ENCODE measurements around the gene SENP6. TPM values are rescaled to one million over a fixed set of nuclear protein-coding genes. Genes with fewer than 3 reads are reported as not detected.
"Not testable (repeated sequence)": the region's sequence is repeated elsewhere in the genome, so short reads cannot be mapped to it uniquely, and the experiment has no call there.

SENP6 gene, protein sequence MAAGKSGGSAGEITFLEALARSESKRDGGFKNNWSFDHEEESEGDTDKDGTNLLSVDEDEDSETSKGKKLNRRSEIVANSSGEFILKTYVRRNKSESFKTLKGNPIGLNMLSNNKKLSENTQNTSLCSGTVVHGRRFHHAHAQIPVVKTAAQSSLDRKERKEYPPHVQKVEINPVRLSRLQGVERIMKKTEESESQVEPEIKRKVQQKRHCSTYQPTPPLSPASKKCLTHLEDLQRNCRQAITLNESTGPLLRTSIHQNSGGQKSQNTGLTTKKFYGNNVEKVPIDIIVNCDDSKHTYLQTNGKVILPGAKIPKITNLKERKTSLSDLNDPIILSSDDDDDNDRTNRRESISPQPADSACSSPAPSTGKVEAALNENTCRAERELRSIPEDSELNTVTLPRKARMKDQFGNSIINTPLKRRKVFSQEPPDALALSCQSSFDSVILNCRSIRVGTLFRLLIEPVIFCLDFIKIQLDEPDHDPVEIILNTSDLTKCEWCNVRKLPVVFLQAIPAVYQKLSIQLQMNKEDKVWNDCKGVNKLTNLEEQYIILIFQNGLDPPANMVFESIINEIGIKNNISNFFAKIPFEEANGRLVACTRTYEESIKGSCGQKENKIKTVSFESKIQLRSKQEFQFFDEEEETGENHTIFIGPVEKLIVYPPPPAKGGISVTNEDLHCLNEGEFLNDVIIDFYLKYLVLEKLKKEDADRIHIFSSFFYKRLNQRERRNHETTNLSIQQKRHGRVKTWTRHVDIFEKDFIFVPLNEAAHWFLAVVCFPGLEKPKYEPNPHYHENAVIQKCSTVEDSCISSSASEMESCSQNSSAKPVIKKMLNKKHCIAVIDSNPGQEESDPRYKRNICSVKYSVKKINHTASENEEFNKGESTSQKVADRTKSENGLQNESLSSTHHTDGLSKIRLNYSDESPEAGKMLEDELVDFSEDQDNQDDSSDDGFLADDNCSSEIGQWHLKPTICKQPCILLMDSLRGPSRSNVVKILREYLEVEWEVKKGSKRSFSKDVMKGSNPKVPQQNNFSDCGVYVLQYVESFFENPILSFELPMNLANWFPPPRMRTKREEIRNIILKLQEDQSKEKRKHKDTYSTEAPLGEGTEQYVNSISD
- total RNA-seq = 10 to 100 TPM; 66.2 to 68.9 TPM

DNA sequence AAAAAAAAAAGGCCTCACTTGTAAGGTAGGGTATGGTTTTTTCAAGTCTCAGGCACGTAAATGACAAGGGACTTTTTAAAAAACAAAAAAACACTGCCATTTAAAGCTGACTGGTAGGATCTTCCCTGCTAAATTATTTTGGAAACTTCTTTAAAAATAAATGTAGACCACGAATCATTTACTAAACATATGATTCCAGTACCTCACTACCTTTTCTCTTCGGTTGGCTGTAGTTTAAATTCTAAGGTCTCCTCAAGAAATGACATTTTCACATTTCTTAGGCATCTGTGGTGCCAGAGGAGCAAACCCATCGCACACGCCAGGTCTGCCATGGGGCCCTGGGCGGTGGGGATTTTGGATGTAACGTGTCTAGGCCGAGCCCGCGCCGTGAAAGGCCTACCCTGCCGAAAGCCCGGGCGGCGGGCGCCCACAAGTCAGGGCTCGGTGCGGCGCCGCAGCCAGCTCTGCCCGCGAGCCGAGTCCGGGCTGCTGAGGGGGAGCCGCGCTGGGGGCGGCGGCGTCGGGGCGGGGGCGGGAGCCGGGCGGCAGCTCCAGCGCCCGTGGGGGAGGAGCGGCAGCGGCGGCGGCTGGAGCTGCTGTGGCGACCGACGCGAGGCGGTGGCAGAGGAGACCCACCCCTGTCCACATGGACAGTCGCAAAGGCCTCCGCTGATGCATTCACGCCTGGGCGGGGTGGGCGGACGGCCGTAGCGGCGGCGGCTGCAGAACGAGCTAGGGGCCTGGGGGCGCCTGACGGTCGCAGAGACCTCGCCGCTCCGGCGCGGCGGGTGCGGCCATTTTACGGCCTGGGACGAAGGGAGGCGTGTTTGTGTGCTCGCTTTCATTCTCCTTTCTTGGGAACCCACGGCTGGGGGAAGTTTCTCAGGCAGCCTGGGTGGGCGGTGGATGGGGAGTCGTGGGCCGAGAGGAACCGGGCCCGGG, at the start of gene SENP6:
SENP6 (plus strand) TSS at position 577 of the 942 bp plus-strand sequence. CDS start 645 bp downstream, outside the sequence.
- ChIA-PET POLR2A (interaction anchor here (0.5 to 2.7 kb wide), 5 partner anchors 10 to 358 kb away, joined by 3 to 26 read pairs (median 9); partner anchors contain the start of genes COX7A2 and TMEM30A), CTCF (interaction anchor here (1.3 to 2.2 kb wide), 4 partner anchors 9 to 21 kb away, joined by 3 to 5 read pairs (median 4); no protein-coding TSS in a partner anchor)
- peaks cover 49% of the 10 kb centered on the region for H3K4me1 Mint-ChIP-seq (ENCODE audit: low read depth)
- H3K4me3 Mint-ChIP-seq = peak within 1 kb of the TSS; percentile 98
- ATAC-seq (peak; percentile 79), DNase-seq (peak; percentile 74)
- H3K9me3 Mint-ChIP-seq (ENCODE audit: insufficient read depth) = no peaks in the 10 kb centered on the region
- peak within 1 kb of the TSS; percentile 98 for H3K27ac Mint-ChIP-seq
- no peaks in the 10 kb centered on the region for H3K27me3 Mint-ChIP-seq (ENCODE audit: low read depth)
- peaks cover 16% of the 10 kb centered on the region for H3K36me3 Mint-ChIP-seq (ENCODE audit: low read depth)

DNA sequence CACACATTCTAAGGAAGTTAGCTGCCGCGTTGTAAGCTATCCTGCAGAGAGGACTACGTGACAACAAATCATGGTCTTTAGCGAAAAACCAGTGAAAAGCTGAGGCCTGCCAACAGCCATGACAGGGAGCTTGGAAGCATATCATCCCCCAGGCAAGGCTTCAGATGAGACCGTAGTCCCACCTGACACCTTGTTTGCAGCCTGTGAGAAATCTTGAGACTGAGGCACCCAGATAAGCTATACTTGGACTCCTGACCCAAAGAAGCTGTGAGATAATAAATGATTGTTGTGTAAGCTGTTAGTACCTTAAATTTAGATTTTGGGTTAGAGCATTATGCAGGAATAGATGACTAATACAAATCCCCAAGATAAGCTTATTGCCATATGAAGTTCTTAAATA, 45.4 kb upstream of the SENP6 start:
- H3K27me3 Mint-ChIP-seq (ENCODE audit: low read depth) = peaks cover 11% of the 10 kb centered on the region
- no peak overlapping the region for H3K27ac Mint-ChIP-seq
- no peaks in the 10 kb centered on the region for H3K9me3 Mint-ChIP-seq (ENCODE audit: insufficient read depth)
- ChIA-PET CTCF (no interaction called here), POLR2A (no interaction called here)
- DNase-seq (no peak), ATAC-seq (no peak)
- no peak overlapping the region for H3K4me3 Mint-ChIP-seq
- peaks cover 5% of the 10 kb centered on the region for H3K4me1 Mint-ChIP-seq (ENCODE audit: low read depth)
- no peaks in the 10 kb centered on the region for H3K36me3 Mint-ChIP-seq (ENCODE audit: low read depth)

DNA sequence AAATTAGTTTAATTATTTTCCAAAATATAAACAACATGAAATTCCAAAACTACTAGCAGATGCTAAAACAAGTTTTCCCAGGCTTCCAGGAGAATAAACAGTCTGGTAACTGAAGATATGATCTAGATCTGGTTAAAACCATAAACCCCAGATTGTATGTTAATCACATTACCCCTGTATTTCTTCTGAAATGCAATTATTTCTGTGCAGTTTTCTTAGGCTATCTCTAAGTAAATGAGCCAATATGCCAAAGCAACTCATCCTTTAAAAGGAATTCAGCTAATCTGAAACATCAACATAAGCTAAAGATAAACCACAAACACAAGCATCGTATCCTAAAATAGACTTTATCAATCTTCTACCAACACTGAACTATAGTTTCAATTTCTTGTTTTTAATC, 44.6 kb upstream of the SENP6 start:
- DNase-seq = no peak
- ChIA-PET POLR2A (no interaction called here), CTCF (no interaction called here)
- no peak for ATAC-seq
- Mint-ChIP-seq H3K36me3 (ENCODE audit: low read depth) (no peaks in the 10 kb centered on the region), H3K9me3 (ENCODE audit: insufficient read depth) (no peaks in the 10 kb centered on the region), H3K27me3 (ENCODE audit: low read depth) (peaks cover 13% of the 10 kb centered on the region), H3K27ac (no peak overlapping the region), H3K4me1 (ENCODE audit: low read depth) (no peaks in the 10 kb centered on the region), H3K4me3 (no peak overlapping the region)

DNA sequence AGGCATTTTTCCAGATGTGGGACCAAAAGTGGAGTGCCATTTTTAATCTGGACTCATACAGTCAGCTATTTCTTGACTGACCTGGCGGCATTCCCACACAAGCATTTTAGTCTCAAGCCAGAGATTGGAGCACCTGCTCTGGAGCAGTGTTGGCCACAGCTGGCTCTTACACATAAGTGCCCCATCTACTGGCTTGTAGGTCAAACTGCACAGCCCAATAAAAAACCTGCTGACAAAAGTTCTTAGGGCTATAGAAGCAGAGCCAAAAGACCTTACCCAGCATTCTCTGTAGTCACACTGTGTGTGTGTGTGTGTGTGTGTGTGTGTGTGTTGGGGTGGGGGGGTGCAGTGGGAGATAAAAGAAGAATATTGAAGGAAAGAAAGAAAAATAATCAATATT, 38.6 kb upstream of the SENP6 start:
- ChIA-PET POLR2A (no interaction called here), CTCF (interaction anchor here (0.5 to 2.7 kb wide), 12 partner anchors 9 to 262 kb away, joined by 3 to 8 read pairs (median 4); partner anchors contain the start of gene FILIP1)
- H3K9me3 Mint-ChIP-seq (ENCODE audit: insufficient read depth) = peaks cover 10% of the 10 kb centered on the region
- DNase-seq = peak; percentile 21
- no peak overlapping the region for H3K4me3 Mint-ChIP-seq
- ATAC-seq = no peak
- H3K27me3 Mint-ChIP-seq (ENCODE audit: low read depth) = peaks cover 32% of the 10 kb centered on the region
- H3K27ac Mint-ChIP-seq = no peak overlapping the region
- H3K4me1 Mint-ChIP-seq (ENCODE audit: low read depth) = no peaks in the 10 kb centered on the region
- no peaks in the 10 kb centered on the region for H3K36me3 Mint-ChIP-seq (ENCODE audit: low read depth)

DNA sequence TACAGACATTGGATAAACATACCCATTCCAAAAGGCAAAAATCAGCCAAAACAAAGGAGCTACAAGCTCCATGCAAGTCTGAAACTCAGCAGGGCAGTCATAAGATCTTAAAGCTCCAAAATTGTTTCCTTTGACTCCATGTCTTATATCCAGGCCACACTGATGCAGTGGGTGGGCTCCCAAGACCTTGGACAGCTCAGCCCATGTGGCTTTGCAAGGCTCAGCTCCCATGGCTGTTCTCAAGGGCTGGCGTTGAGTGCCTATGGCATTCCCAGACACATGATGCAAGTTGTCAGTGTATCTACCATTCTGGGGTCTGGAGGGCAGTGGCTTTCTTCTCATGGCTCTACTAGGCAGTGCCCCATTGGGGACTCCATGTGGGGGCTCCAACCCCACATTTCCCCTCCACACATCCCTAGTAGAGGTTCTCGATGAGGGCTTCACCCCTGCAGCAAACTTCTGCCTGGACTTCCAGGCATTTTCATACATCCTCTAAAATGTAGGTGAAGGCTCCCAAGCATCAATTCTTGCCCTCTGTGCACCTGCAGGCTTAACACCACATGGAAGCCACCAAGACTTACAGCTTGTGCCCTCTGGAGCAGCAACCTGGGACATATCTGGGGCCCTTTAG, 35.4 kb upstream of the SENP6 start:
- Mint-ChIP-seq H3K4me3 (no peak overlapping the region), H3K4me1 (ENCODE audit: low read depth) (no peaks in the 10 kb centered on the region), H3K27me3 (ENCODE audit: low read depth) (peaks cover 24% of the 10 kb centered on the region), H3K9me3 (ENCODE audit: insufficient read depth) (peaks cover 10% of the 10 kb centered on the region), H3K36me3 (ENCODE audit: low read depth) (no peaks in the 10 kb centered on the region), H3K27ac (no peak overlapping the region)
- POLR2A ChIA-PET = no interaction called here
- no peak for DNase-seq
- CTCF ChIA-PET = interaction anchor here (1.1 kb wide), 1 partner anchor 269 kb away, joined by 4 read pairs; no protein-coding TSS in a partner anchor
- no peak for ATAC-seq

DNA sequence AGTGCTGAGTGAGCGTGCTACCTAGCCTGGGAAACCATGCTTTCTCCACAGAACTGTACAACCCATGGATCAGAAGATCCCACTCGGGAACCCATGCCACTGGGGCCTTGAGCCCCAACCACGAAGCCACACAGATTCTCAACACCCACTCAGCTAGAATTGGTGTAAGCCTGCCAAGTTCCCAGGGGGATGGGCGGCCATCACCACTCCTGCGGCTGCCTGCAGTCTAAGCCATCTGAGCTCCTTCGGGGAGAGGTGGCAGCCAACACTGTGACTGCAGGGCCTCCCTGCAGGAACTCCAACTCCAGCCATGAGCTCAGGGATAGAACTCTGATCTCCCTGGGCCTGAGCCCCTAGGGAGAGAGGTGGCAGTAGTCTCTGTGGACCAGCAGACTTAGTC, 33.6 kb upstream of the SENP6 start:
- ATAC-seq (no peak), DNase-seq (no peak)
- peaks cover 22% of the 10 kb centered on the region for H3K27me3 Mint-ChIP-seq (ENCODE audit: low read depth)
- ChIA-PET CTCF (no interaction called here), POLR2A (no interaction called here)
- H3K9me3 Mint-ChIP-seq (ENCODE audit: insufficient read depth) = peaks cover 10% of the 10 kb centered on the region
- no peak overlapping the region for H3K27ac Mint-ChIP-seq
- no peaks in the 10 kb centered on the region for H3K4me1 Mint-ChIP-seq (ENCODE audit: low read depth)
- H3K4me3 Mint-ChIP-seq = no peak overlapping the region
- H3K36me3 Mint-ChIP-seq (ENCODE audit: low read depth) = no peaks in the 10 kb centered on the region

DNA sequence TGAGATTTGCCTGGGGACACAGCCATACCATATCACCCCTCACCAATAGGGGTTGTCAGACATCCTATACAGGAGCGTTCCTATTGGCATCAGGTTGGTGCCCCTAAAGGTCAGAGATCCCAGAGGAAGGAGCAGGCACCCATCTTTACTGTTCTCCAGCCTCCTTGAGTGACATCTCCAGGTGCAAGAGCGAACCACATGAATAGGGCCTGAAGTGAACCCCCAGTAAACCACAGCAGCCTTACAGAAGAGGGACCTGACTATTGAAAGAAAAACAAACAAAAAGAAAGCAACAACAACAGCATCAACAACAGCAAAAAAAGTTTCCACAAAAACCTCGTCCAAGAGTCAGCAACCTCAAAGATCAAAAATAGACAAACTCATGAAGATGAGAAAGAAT, 32.7 kb upstream of the SENP6 start:
- Mint-ChIP-seq H3K36me3 (ENCODE audit: low read depth) (no peaks in the 10 kb centered on the region), H3K27ac (no peak overlapping the region), H3K9me3 (ENCODE audit: insufficient read depth) (peaks cover 10% of the 10 kb centered on the region), H3K27me3 (ENCODE audit: low read depth) (peaks cover 24% of the 10 kb centered on the region), H3K4me3 (no peak overlapping the region), H3K4me1 (ENCODE audit: low read depth) (no peaks in the 10 kb centered on the region)
- ChIA-PET CTCF (no interaction called here), POLR2A (no interaction called here)
- no peak for ATAC-seq
- no peak for DNase-seq

DNA sequence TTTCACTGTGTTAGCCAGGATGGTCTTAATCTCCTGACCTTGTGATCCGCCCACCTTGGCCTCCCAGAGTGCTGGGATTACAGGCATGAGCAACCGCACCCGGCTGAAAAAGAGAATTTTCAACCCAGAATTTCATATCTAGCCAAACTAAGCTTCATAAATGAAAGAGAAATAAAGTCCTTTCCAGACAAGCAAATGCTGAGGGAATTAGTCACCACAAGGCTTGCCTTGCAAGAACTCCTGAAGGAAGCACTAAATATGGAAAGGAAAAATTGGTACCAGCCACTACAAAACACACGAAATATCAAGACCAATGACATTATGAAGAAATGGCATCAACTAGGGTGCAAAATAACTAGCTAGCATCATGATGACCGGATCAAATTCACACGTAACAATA, 31.0 kb upstream of the SENP6 start:
- H3K9me3 Mint-ChIP-seq (ENCODE audit: insufficient read depth) = peaks cover 10% of the 10 kb centered on the region
- POLR2A ChIA-PET = not testable (repeated sequence)

DNA sequence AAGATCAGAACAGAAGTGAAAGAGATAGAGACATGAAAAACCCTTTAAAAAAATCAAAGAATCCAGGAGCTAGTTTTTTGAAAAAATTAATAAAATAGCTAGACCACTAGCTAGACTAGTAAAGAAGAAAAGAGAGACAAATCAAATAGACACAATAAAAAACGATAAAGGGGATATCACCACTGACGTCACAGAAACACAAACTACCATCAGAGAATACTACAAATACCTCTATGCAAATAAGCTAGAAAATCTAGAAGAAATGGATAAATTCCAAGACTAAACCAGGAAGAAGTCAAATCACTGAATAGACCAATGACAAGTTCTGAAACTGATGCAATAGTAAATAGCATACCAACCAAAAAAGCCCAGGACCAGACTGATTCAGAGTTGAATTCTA, 29.6 kb upstream of the SENP6 start:
- H3K27ac Mint-ChIP-seq = no peak overlapping the region
- H3K27me3 Mint-ChIP-seq (ENCODE audit: low read depth) = peaks cover 7% of the 10 kb centered on the region
- peaks cover 4% of the 10 kb centered on the region for H3K9me3 Mint-ChIP-seq (ENCODE audit: insufficient read depth)
- ChIA-PET POLR2A (no interaction called here), CTCF (interaction anchor here (2.0 kb wide), 1 partner anchor 10 kb away, joined by 5 read pairs; no protein-coding TSS in a partner anchor)
- DNase-seq = no peak
- H3K4me1 Mint-ChIP-seq (ENCODE audit: low read depth) = no peaks in the 10 kb centered on the region
- H3K36me3 Mint-ChIP-seq (ENCODE audit: low read depth) = no peaks in the 10 kb centered on the region
- H3K4me3 Mint-ChIP-seq = no peak overlapping the region
- ATAC-seq = no peak

More for the DNA sequence above, 31.0 kb upstream of the SENP6 start:
- H3K4me1 Mint-ChIP-seq (ENCODE audit: low read depth); CTCF ChIA-PET; DNase-seq; ATAC-seq; H3K36me3 Mint-ChIP-seq (ENCODE audit: low read depth); H3K27ac Mint-ChIP-seq; H3K4me3 Mint-ChIP-seq: not testable (repeated sequence)
- peaks cover 12% of the 10 kb centered on the region for H3K27me3 Mint-ChIP-seq (ENCODE audit: low read depth)

DNA sequence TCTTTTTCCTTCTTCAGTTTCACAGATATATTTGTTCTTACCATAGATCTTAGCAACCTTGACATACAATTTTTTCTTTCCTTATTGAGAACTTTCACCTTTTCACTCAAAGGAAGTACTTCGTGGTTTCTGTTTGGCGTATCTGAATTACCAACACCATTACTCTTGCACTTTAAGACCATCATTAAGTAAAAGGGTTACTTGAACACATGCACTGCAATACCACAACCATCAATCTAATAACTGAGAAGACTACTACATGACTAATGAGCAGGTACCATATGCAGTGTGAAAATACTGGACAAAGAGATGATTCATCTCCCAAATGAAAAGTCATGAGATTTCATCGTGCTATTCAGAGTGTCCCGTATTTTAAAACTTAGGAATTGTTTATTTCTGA, 21.7 kb upstream of the SENP6 start:
- Mint-ChIP-seq H3K9me3 (ENCODE audit: insufficient read depth) (no peaks in the 10 kb centered on the region), H3K4me1 (ENCODE audit: low read depth) (peaks cover 12% of the 10 kb centered on the region), H3K27ac (no peak overlapping the region), H3K4me3 (no peak overlapping the region), H3K36me3 (ENCODE audit: low read depth) (no peaks in the 10 kb centered on the region), H3K27me3 (ENCODE audit: low read depth) (peaks cover 4% of the 10 kb centered on the region)
- ChIA-PET POLR2A (no interaction called here), CTCF (no interaction called here)
- no peak for DNase-seq
- ATAC-seq = no peak

DNA sequence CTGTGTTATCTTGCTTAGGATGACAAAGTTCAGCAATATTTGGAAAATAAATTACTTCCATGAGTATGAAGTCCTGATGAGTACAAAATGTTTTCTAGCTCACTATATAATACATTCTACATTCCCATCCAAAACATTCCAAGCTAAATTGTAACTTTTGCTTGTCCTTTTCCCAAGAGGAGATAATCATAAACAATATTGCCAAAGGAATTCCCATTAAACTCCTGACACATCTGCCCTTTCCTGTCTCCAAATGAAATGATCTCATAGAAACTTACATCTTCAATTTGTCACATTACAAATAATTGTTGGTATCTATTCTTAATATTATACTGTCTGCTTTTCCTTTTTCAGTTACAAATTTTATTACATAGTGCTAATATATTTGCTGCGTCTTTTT, 20.4 kb upstream of the SENP6 start:
- H3K27me3 Mint-ChIP-seq (ENCODE audit: low read depth) = peaks cover 3% of the 10 kb centered on the region
- CTCF ChIA-PET = no interaction called here
- no peak for DNase-seq
- peaks cover 12% of the 10 kb centered on the region for H3K4me1 Mint-ChIP-seq (ENCODE audit: low read depth)
- POLR2A ChIA-PET = no interaction called here
- no peaks in the 10 kb centered on the region for H3K36me3 Mint-ChIP-seq (ENCODE audit: low read depth)
- H3K4me3 Mint-ChIP-seq = no peak overlapping the region
- ATAC-seq = no peak
- no peaks in the 10 kb centered on the region for H3K9me3 Mint-ChIP-seq (ENCODE audit: insufficient read depth)
- no peak overlapping the region for H3K27ac Mint-ChIP-seq

Data from activated CD8-positive, alpha-beta T cell treated with anti-CD3 and anti-CD28 coated beads, Interleukin-2, amount 10 ng/mL, durations not matched to agents 7 days and 5 days (primary cell).